GM19467 (cell line): Measurements from ENCODE around the gene TRPC3.
A peak's percentile ranks its signal among the peaks of the same experiment; 100 is the strongest.

Experiments
- ATAC-seq: cut with Tn5 transposase; IDR thresholded peaks from one replicate; pipeline ENCODE4 v1.9.1; 2021; ENCODE audit warnings: mild to moderate bottlenecking, moderate library complexity; ENCODE audit not compliant: unreplicated experiment

The TRPC3 gene

DNA sequence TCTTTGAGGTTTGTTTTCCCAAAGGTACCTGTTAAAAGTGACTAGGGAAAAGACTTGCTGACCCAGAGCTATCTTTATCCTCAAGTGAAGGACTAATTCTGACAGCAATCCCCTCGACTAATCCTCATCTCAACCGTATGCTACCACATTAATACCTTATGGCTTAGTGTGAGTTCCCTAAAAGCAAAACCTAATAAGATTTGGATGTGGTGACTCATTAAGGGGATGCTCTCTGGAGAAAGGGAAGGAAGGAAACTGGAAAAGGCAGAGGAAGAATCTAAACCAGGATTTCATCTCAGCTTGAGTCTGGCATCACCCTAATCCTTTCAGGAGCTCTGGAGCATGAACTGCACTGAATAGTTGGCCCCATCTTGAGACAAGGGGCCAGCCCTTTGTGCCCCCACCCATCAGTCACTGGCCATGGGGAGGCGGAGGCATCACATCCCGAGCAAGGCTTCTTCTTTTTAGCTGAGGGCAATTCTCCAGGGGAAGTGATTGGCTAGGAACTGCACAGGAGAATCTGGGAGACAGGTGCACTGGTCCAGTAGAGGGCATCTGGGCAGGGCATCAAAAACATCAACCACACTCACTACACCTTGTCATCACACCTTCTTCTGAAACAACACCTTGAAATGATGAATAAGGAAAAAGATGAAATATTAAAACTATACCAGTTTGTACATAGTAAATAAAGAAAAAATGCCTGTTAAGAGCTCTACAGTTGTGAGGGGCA lies 74.7 kb downstream of the TRPC3 start:
- ATAC-seq: no peak

DNA sequence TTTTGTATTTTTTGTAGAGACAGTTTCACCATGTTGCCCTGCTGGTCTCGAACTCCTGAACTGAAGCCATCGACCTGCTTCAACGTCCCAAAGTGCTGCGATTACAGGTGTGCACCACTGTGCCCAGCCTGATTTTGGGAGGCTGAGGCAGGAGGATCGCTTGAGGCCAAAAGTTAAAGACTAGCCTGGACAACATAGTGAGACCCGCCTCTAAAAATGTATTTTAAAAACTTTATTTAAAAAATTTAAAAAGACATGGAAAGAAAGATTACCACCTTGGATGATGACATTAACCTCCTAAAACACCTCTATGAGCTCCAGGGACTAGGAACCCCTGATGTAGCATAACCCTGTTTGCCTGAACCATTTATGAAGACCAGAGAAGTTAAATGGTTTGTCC lies 75.8 kb downstream of the TRPC3 start:
- no peak for ATAC-seq

DNA sequence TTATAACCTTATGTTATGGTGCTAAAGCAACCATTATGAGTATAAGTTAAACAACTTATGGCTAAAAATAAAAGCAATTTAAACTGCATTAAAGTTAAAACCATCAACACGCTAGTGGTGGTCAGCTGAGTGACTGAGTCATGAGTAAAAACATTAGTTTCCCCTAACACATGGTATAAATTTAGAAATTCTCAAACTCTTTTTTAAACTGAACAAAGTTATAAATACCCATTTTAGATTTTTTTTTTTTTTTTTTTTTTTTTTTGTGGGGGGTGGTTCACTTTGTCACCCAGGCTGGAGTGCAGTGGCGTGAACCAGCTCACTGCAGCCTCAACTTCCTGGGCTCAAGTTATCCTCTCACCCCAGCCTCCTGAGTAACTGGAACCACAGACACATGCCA lies 76.2 kb downstream of the TRPC3 start:
- ATAC-seq: no peak

DNA sequence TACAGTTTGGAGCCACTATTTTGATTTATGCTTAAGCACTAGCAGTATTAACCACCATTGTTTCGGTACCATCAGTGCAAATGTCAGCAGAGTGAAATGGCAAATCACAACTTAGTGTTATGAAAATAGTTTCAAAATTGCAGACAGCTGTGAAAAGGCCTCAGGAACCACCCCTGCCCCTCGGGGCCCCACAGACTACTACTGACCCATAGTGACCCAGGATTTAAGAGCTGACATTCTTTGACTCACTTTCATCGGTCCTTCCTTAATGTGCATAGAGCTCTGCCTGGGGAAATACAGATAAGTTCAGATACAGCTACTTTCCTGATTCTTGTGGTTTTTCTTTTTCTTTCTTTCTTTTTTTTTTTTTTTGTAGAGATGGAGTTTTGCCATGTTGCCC lies 78.3 kb downstream of the TRPC3 start:
- ATAC-seq: no peak

DNA sequence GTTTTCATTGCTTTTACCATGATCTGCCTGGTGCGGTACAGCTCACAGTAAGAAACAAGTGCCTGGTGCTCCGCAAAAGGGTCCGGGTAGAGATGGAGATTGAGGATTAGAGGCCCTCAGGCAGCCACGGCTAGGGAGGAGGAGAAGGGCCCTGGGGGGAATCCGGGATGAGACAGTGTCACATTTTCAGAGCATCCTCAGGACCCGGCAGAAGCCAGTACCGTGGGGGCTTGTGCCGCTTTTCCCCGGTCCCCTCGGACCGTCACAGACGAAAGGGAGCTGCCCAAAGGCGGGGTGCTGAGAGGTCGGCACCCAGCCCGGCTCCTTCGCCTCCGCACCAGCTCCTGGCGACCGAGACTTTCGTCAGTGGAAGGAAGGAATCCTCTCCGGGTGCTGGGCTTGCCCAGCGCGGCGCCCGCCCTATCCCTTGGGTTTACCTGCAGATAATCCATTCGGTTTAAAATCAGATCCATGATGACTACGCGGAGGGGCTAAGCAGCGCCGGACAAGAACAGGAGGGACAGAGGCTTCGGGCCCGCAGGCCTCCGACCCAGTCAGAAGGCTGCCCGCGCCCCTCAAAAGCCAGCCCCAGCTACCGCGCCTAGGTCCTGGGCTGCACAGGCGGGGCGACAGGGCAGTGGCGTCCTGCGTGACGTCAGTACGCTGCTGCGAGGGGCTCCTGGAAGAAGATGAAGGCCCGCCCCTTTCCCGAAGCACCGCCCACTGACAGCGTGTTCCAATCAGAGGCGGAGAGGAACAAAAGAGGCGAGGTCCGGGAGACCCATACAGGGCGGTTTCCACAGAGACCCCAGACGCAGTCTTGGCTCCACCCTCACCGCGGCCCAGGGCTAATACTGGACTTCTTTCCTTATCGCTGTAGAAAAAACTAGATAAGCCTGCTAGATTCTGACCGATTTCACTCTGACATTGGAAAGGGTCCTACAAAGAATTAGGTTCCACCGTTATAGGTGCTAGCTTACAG lies 81.7 kb downstream of the TRPC3 start, which contains the start of gene BBS7:
BBS7 (minus strand) TSS at position 634 of the 982 bp plus-strand sequence; CDS start at position 473, 161 bp downstream.
- peak; percentile 100 for ATAC-seq

DNA sequence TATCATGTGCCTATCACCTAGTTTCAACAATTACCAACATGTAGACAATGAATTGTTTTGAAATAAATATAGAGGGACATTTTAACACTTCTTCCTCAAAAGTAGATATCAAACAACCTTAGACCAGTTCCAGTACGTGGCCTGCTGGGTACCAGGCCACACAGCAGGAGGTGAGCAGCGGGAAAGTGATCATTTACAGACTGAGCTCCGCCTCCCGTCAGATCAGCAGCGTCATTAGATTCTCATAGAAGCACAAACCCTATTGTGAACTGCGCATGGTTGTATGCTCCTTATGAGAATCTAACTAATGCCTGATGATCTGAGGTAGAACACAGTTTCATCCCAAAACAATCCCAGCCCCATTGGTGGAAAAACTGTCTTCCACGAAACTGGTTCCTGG lies 88.1 kb downstream of the TRPC3 start:
- no peak for ATAC-seq

DNA sequence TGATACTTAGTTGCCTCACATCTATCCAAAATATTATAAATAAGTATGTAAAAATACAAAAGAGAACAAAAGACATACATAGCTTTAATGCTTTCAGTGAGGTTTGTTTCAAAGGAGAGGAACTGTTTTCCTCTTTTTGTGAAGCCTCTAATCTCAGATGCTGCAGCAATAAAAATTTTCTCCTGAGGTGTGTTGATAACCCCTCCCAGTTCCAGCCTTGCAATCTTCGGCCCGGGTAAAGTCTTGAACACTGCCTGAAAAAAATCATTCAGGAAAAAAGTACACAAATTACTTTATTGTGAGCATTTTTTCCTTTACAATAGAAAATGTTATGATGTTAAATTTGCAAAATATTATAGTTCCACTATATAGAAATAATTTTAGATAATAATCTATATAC lies 90.4 kb downstream of the TRPC3 start:
- ATAC-seq: no peak

DNA sequence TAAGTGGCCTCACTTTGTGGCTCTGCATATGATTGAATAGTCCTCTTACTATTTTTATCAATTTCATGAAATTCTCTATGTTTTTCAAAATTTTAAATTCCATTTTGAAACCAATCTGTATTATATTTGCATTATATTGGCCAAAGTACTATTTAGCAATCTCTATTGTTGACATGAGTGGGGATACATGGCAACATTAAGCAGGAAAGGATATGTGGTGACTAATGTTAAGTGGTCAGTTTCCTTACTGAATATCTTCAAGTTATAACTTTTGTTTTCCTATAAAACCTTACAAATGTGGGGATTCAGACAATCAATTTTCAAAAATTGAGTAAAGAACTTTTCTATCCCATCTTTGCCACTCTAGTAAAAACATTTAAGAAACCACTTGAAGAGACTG lies 91.7 kb downstream of the TRPC3 start:
- no peak for ATAC-seq

DNA sequence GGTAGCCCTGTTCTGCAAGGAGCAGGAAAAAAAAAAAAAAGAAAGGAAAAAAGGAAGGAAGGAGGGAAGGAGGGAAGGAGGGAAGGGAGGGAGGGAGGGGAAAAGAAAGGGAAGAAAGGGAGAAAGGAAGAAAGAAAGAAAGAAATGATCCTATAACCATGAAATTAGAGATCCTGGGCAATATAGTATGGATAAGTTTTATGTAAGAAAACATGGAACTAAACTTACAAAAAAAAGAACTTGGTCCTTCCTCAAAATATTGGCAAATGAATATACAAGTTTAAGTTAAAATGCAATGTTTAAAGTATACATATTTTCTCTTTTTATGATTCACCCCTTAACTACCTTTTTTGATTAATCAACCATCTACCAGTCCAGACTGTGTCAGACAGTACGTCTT lies 100.5 kb downstream of the TRPC3 start:
- ATAC-seq: no peak

DNA sequence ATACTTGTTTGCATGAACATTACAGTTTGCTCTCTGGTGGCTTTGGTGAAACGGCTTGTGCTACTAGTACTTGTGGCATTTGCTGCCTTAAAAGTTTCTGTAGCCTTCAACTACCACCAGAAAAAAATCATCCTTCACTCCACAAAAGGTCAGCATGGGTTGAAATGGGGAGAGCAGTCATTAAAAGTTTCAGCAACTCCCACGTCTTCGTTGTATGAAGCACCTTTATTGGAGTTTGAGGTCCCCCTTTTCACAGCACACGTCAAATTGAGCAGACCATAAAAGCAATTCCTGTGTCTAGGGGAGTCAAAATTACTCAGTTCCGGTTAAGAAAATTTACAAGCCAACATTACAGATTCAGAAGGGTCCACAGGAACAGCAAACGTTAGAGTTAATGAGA lies 105.2 kb downstream of the TRPC3 start:
- no peak for ATAC-seq

DNA sequence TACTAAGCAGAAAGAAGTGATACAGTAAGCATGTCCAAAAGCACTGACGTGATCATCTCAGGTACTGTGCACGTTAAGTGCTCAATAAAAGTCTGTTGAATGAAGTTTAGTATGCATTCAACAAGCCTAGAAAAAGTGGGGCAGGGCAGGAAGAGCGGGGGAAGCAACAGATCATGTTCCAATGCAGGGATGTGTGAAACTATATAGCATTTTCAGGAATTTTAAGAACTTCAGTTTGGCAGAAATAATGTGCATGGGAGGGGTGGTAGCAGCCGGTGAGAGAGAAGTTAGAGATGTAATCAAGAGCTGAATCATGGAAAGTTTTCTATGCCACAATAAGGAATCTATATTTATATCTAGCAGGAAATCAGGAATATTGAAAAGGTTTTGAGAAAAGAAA lies 109.0 kb downstream of the TRPC3 start:
- ATAC-seq: no peak

DNA sequence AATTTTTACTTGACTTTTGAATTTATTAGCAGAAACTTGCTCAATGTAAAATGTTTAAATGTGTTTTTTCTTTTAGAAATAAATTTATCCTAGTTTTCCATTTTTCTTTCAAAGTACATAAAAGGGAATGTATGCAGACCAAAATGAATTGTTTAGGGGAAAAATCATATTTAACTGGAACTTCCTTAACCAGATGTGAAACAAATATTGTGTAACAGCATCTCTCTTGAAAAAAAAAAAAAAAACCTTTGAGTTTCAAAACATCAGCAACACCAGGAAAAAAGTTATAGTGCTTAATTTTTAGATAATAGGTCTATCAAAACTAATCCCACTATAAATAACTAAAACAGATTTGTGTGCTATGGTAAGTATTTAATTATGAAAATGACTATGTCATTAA lies 113.7 kb downstream of the TRPC3 start:
- no peak for ATAC-seq

DNA sequence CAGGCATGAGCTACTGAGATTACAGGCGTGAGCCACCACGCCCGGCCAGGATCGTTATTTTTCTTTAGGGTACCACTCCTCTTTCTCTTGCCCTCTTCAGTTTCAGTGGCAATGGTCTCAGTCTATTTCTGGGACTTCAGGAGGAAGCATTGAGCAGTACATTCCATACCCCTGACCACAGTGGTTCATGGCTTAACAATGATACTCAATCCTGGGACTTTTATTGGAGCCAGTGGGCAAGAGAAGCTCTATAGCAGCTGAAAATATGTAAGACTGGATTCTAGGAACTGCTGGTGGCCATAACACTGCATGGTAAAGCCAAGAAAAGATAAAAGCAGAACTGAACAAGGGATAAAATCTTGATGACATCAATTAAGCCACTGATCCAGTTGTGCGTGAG lies 122.3 kb downstream of the TRPC3 start:
- ATAC-seq: no peak
